SH-SY5Y (cell line): Measurements from ENCODE around the gene SAFB2.

Experiments
- GATA2 ChIP-seq: IDR thresholded peaks from 2 replicates; pipeline ENCODE4 v1.6.1; 2011; ENCODE audit warnings: mild to moderate bottlenecking, low read depth, low read length
- GATA3 ChIP-seq: IDR thresholded peaks from 2 replicates; pipeline ENCODE4 v1.6.1; 2011; ENCODE audit warnings: low read depth, mild to moderate bottlenecking, low read length, moderate library complexity

DNA sequence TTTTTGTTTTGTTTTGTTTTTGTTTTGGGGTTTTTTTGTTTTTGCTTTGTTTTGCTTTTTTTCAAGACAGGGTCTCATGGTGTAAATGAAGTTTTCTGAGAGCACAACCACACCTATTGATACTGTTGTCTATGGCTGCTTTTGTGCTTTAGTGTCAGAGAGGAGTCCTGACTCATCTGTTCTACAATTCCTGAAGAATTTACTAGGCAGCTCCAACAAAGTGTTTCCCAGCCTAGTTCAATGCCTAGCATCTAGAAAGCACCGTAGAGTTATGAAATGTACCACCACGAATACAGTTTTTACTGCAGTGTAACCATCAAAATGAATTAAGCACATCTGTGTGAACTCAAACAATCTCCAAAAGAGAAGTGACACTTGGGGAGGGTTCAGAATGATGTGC, 21.5 kb upstream of the SAFB2 start:
- TF ChIP-seq GATA3, result no peak
- no peak for TF ChIP-seq GATA2
